H7 (cell line): Measurements from ENCODE around the gene SLC35D2. TPM values are rescaled to one million over a fixed set of nuclear protein-coding genes. Genes with fewer than 3 reads are reported as not detected.

Experiments used
- DNase-seq: peaks from one replicate; pipeline ENCODE4 v3.0.0; 2012
- H3K27me3 ChIP-seq: 2 replicates; pipeline ENCODE4 v1.6.0; 2011; ENCODE audit warnings: mild to moderate bottlenecking, low read length; ENCODE audit not compliant: control insufficient read depth, insufficient read depth
- H3K36me3 ChIP-seq: replicated peaks from 2 replicates; pipeline ENCODE4 v1.5.1; 2011; ENCODE audit warnings: low read length; ENCODE audit not compliant: control insufficient read depth, insufficient read depth
- H3K4me3 ChIP-seq: 2 replicates; pipeline ENCODE4 v1.5.1; 2011; ENCODE audit warnings: low read depth, mild to moderate bottlenecking, control low read depth, low read length, moderate library complexity; ENCODE audit not compliant: insufficient read depth
- total RNA-seq: library from RNA; depleted of rRNA; stranded (reverse); fragments of >200 nt; shearing (Covaris generic); gene quantifications from 2 replicates; pipeline ENCODE4 v1.2.3, GENCODE V29; 2014; rRNA removed

The SLC35D2 gene
- 10.3 and 16.1 TPM in 2 replicates for total RNA-seq

- Histone ChIP-seq H3K36me3 (peaks cover 3% of the 10 kb centered on the region; the same call in 1 of the 2 replicates), H3K27me3 (no peaks in the 10 kb centered on the region), H3K4me3 (peak within 1 kb of the TSS; percentile 56)
- peak; percentile 93 for DNase-seq
Observed at GRCh38 chr9:96383165-96383942, at the start of gene SLC35D2. SLC35D2 (minus strand) TSS chr9:96383711; CDS start chr9:96383634, 77 bp downstream.

- Histone ChIP-seq H3K27me3 (no peaks in the 10 kb centered on the region), H3K36me3 (no peaks in the 10 kb centered on the region), H3K4me3 (no peak overlapping the region)
- DNase-seq, result no peak
Observed at GRCh38 chr9:96430377-96430776, 46.9 kb upstream of the SLC35D2 start.

DNA sequence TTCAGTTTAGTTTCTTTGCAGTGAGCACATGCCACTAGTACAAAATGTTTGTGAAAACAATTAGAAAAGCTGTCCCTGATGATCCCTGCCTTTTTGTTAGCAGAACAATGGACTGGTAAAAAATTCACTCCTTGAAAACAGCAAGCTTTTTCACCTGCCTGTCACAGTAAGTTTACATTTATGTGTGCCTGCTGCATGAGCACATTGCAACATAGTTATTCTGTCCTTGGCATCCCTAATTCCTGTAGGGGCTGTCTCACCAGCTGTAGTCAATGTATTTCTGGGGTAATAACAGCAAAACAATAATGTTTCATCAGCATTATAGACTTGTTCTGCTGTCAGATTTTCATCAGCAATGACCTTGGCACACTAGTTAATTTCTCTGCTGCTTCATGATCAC lies 46.2 kb upstream of the SLC35D2 start:
- Histone ChIP-seq H3K27me3 (no peaks in the 10 kb centered on the region), H3K36me3 (no peaks in the 10 kb centered on the region), H3K4me3 (no peak overlapping the region)
- DNase-seq, result no peak

GRCh38 chr9:96425500-96426169 lies 42.1 kb upstream of the SLC35D2 start:
- Histone ChIP-seq H3K4me3 (no peak overlapping the region), H3K27me3 (no peaks in the 10 kb centered on the region), H3K36me3 (no peaks in the 10 kb centered on the region)
- no peak for DNase-seq

GRCh38 chr9:96423985-96424336 lies 40.5 kb upstream of the SLC35D2 start:
- no peak overlapping the region for H3K4me3 ChIP-seq
- H3K27me3 ChIP-seq, result no peaks in the 10 kb centered on the region
- H3K36me3 ChIP-seq, result no peaks in the 10 kb centered on the region
- DNase-seq, result no peak

DNA sequence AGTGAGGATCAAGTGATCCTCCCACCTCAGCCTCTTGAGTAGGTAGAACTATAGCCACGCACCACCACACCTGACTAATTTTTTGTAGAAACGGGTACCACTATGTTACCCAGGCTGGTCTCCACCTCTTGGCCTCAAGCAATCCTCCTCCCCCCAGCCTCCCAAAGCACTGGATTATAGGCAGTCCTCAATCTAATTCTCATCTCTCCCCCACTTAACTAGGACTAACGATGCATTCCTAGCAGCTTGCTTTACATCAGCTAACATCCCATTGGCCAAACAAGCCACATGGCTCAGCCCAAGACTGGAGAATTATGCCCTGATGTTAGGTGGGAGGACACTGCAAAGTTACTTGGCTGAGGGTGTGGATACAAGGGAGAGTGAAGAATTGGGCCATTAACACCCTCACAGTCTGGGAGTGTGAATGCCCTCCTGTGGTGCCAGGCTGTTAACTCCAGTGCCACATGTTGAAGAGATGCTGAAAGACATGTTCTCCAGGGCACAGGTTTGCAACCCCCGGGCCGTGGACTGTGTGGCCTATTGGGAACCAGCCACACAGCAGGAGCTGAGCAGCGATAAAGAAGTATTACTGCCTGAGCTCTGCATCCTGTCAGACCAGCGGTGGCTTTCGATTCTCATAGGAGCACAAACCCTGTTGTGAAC lies 39.9 kb upstream of the SLC35D2 start:
- Histone ChIP-seq H3K27me3 (no peaks in the 10 kb centered on the region), H3K36me3 (no peaks in the 10 kb centered on the region), H3K4me3 (no peak overlapping the region)
- no peak for DNase-seq

- peak; percentile 45 for DNase-seq
- H3K4me3 ChIP-seq, result no peak overlapping the region
- no peaks in the 10 kb centered on the region for H3K36me3 ChIP-seq
- H3K27me3 ChIP-seq, result no peaks in the 10 kb centered on the region
Observed at GRCh38 chr9:96420468-96421219, 37.1 kb upstream of the SLC35D2 start.

- DNase-seq, result no peak
- H3K36me3 ChIP-seq, result no peaks in the 10 kb centered on the region
- no peaks in the 10 kb centered on the region for H3K27me3 ChIP-seq
- H3K4me3 ChIP-seq, result peak overlapping the region; percentile 94
Observed at GRCh38 chr9:96419691-96419969, 36.1 kb upstream of the SLC35D2 start.

- no peaks in the 10 kb centered on the region for H3K27me3 ChIP-seq
- no peaks in the 10 kb centered on the region for H3K36me3 ChIP-seq
- DNase-seq, result peak; percentile 75
- peak overlapping the region; percentile 94 for H3K4me3 ChIP-seq
Observed at GRCh38 chr9:96418920-96419690, 35.6 kb upstream of the SLC35D2 start.

- no peaks in the 10 kb centered on the region for H3K36me3 ChIP-seq
- H3K27me3 ChIP-seq, result no peaks in the 10 kb centered on the region
- peak; percentile 94 for DNase-seq
- H3K4me3 ChIP-seq, result peak within 1 kb of the TSS; percentile 94
Observed at GRCh38 chr9:96418083-96418919, 34.8 kb upstream of the SLC35D2 start, which contains the start of gene ZNF367. ZNF367 (minus strand) TSS chr9:96418370; CDS start chr9:96418032, 338 bp downstream.

GRCh38 chr9:96417661-96418082 lies 34.2 kb upstream of the SLC35D2 start:
- Histone ChIP-seq H3K27me3 (no peaks in the 10 kb centered on the region), H3K36me3 (no peaks in the 10 kb centered on the region), H3K4me3 (peak overlapping the region; percentile 94)
- no peak for DNase-seq

GRCh38 chr9:96417051-96417586 lies 33.6 kb upstream of the SLC35D2 start:
- H3K36me3 ChIP-seq, result no peaks in the 10 kb centered on the region
- DNase-seq, result peak; percentile 94
- peak overlapping the region; percentile 94 for H3K4me3 ChIP-seq
- H3K27me3 ChIP-seq, result no peaks in the 10 kb centered on the region
